HG02623 (cell line): Measurements from ENCODE around the gene RIN2.
"Not testable (repeated sequence)": the region's sequence is repeated elsewhere in the genome, so short reads cannot be mapped to it uniquely, and the experiment has no call there.

Experiments
- ATAC-seq: cut with Tn5 transposase; IDR thresholded peaks from one replicate; pipeline ENCODE4 v1.9.1; 2021; ENCODE audit warnings: moderate library complexity; ENCODE audit not compliant: unreplicated experiment

The RIN2 gene

DNA sequence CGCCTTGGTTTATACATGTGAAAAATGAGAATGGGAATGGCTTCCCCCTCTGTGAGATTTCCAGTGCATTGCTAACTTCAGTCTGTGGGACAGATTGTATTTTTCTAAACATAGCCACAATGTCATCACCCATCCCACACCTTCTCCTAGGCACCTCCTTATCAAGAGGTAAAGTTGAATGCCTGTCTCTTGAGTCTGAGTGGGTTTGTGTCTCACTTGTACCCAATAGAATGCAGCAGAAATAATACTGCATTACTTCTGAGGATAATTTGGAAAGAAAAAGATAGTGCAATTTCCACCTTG lies 27.9 kb downstream of the RIN2 start:
- ATAC-seq, result no peak

DNA sequence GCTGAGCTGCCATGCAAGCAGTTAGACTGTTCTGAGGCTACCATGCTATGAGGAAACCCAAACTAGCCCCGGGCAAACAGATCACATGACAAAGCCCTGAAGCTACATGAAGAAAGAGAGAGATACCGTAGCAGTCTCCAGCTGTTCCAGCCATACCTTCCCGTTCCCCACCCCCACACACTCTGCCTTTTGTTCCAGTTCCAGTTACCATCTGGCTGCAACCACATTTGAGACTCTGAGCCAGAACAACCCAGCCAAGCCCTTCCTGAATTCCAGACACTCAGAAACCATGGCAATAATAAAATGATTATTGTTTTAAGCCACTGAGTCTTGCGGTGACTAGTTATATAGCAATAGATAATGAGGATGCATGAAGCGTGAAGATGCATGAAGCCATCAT lies 28.3 kb downstream of the RIN2 start:
- no peak for ATAC-seq

DNA sequence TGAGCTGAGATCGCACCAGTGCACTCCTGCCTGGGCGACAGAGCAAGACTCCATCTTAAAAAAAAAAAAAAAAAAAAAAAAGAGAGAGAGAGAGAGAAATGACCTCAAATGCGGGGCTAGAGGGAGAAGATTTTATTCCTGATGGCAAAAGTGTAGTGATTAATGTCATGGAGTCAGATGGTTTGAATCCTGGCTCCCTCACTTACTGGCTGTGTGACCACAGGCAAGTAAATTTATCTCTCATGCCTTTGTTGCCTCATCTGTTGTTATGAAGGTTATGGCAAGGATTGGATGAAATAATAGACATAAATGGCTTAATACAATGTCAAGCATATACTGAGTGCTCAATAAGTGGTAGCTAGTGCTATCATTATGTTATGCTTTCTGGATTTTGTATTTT lies 29.3 kb downstream of the RIN2 start:
- no peak for ATAC-seq

DNA sequence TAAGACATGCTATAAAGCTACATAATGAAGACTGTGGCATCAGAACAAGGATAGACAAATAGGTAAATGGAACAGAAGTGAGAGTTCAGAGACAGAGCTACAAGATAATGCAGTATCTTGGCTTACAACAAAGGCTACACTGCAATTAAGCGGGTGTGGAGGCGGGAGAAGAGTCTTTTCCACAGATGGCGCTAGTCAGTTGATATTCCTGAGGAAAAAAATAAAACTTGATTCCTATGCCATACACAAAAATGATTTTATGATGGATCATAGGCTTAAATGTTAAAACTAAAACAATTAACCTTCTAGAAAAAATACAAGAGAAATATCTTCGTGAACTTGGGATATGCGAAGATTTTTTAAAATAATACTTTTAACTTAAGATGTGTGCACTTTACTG lies 31.0 kb downstream of the RIN2 start:
- ATAC-seq, result no peak

DNA sequence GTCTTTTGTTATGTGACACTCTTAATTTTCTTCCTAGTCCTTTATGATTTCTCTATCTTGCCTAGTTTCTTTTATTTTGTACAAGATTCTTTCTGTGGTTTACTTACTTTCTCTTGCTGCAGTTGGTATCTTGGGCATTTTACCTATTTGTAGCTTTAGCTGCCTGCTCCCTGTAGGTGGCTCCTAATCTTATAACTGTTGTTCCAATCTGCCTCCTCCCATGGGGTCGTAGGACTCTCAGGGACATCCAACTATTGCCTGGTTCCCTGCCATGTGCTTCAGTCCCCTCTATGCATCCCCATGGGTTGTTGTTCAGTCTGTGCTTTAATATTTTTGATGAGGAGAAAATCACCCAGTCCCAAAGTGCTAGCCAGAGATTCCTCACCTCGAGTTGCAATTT lies 31.4 kb downstream of the RIN2 start:
- ATAC-seq, result no peak

DNA sequence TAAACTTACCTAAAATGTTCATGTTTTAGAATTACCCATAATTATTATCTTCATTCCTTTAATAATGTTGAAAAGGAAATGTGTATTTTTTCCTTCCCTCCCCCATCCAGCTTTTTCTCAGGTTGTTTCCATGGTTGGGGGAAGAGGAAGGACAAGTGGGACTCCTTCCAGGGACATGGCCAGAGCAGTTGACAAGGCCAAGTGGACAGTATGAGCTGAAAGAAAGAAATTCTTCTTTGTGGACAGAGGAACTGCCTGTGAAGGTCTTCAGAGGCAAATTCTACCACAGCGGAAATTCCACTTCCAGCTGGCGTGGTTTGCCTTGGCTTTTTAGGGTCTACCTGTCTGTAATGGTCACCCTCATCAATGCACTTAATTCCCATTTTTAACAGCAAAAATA lies 33.8 kb downstream of the RIN2 start:
- ATAC-seq, result no peak

DNA sequence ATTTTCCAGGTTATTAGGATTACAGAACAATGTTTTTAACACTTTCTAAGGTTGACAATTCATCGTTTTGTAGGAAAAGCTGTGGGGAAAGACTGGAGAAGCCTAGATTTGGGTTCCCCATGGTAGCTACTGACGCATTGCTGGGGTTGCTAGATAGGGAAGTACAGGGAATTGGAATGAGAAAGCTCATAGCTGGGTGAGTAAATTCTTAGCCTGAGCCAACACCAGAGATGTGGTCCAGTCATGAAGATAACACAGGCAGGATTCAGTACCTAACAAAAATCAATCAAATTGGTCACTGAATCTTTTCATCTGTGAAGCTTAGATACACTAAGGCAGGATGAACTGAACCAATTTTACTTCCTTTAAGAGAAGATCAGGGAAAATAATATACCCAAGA lies 35.7 kb downstream of the RIN2 start:
- no peak for ATAC-seq

DNA sequence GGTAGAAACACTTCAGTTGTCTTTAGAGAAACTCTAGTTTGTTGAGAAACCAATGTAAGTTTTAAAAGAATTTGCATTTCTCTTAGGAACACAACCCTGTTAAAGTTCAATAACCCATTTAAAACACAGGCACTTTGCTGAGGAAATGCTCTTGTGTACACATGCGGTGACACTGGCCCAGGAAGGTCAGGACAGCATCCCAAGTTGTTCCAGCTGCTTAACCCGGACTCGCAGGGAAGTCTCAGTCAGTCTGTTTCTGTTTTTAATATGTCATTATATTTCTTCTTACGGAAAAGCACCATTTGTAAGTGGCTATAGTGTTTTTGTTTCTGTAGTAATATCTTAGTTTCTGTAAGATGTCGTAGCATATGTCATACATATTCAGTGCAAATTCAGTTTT lies 36.9 kb downstream of the RIN2 start:
- ATAC-seq, result no peak

DNA sequence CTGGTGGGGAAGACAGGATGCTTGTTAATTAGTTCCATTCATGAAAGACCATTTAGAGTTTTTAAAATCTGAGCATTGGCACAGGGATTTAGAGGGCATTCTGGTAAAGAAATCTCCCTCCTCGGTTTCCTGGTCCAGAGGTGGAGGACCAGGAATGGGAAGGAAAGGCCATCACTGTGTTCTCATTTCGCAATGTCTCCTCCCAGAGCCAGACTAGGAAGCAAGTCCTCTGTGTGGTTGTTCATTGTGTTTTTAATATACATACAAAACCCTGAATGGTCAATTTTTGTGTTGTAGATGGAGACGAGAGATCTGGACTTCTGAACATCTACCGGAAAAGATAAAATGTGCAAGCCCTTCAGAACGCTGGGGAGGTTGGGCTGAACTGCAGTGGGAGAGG lies 41.3 kb downstream of the RIN2 start:
- ATAC-seq, result no peak

DNA sequence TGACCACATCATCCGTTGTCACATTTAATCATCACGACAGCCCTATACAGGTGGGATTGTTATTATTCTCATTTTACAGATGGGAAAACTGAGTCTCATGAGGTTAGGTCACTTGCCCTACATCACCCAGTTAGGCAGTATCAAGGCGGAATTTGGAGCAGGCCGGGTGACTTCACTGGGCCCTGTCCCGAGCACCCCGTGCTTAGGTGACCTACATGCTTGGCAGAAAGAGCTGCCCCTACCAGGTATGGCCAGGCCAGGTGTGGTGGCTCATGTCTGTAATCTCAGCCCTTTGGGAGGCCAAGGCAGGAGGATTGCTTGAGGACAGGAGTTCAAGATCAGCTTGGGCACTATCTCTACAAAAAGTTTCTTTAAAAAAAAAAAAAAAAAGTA lies 44.0 kb downstream of the RIN2 start:
- ATAC-seq, result no peak

DNA sequence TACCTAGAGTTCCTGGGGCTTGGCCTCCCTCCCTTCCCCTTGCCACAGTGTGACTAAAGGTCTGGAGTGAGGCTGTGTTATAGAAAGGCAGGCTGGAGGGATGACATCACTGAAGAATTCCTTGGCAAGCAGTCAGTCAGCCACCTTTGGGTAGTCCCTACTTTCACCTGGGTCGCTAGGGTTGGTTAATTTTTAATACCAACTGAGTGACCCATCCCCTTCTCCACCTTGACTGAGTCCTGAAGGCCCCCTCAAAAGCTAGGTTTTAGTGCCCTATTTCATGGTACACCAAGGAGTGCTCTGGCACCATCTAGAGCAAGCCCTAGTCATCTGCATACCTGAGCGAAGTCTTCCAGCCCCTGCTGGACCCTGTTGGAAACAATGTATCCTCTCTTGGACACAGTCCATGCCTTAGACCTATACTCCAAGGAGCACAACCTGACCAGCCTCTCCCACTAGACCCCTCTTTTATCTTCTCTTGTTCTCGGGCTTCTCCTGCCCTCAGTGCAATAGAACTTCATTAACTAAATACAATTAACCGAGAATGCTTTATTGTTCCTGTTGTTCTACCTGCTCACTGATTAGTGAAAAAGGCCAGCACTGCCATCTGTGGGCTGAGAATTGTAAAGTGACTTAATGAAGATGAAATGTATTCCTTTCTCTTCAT lies 44.6 kb downstream of the RIN2 start:
- ATAC-seq, result no peak

DNA sequence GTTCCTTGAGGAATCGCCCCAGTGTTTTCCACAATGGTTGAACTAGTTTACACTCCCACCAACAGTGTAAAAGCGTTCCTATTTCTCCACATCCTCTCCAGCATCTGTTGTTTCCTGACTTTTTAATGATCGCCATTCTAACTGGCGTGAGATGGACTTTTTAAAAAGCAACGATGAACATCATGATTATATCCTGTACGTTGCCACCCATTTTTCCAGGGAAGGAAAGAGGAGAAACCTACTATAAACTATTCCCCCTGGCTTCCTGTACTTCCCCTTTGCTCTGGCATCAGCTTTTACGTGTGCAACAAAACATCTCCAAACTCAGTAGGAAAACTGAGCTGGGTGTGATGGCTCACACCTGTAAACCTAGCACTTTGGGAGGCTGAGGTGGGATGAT lies 48.2 kb downstream of the RIN2 start:
- not testable (repeated sequence) for ATAC-seq

DNA sequence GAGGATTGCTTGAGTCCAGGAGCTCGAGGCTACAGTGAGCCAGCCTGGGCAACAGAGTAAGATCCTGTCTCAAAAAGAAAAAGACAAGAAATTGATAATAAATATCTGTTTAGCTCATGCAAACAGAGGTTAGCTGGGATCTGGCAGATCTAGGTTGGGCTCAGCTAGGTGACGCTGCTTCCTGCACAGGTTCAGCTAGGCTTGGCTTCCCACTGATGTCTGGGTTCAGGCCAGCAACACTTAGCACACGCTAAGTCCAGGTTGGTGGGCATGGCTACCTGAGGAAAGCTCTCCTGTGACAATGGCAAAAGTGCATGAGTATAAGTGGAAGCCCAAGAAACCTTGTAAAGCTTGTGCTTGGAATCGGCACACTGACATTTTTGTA lies 48.7 kb downstream of the RIN2 start:
- no peak for ATAC-seq

DNA sequence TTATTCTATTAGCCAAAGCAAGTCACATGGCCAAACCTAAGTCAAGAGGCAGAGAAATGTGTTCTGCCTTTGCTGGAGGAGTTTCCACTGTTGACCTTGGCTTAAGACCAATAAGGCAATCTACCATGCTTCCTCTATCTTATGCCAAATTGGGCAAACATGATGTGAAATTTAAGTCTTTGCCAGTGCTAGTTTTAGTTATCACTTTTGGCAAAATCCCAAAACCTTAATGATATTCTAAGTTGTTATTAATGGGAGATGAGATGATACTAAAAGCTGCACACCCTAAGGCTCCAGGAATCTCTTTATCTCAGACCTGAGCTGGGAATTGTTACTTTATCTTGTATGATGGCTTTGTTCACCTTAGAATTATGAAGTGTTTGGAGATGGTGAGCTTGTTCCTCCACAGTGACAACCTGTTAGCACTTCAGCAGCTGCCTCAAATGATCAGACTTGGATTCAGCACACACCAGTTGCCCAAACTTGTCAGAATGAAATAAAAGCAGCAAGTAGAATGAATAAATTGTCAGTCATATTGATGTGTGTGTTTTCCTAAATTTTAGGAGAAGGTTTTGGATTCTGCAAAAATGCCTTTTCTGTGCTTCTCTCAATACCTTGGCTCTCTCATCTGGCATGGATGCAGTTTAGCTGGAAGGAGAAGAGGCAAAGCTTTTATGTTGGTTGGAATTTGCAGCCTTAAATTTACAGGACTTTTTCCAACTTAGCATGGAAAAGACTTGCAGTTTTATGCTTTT lies 49.3 kb downstream of the RIN2 start:
- no peak for ATAC-seq
